GM21619 (cell line): ENCODE data around the gene SPRR5.

Experiments used
- ATAC-seq: cut with Tn5 transposase; IDR thresholded peaks from one replicate; pipeline ENCODE4 v1.9.1; 2021; ENCODE audit not compliant: unreplicated experiment

SPRR5 gene

GRCh38 chr1:152981146-152981871, 34.3 kb downstream of the SPRR5 start:
- no peak for ATAC-seq

- ATAC-seq: no peak
Observed at GRCh38 chr1:152982076-152982475, 35.1 kb downstream of the SPRR5 start.

- no peak for ATAC-seq
Observed at GRCh38 chr1:152983234-152983633, 36.2 kb downstream of the SPRR5 start.

- ATAC-seq: no peak
Observed at GRCh38 chr1:152983743-152984142, 36.7 kb downstream of the SPRR5 start, which contains the start of gene SPRR1A. Gene SPRR1A (plus strand): TSS chr1:152984081. CDS start chr1:152985231, 1,150 bp downstream.

GRCh38 chr1:152986578-152986977, 39.6 kb downstream of the SPRR5 start:
- no peak for ATAC-seq

- ATAC-seq: no peak
Observed at GRCh38 chr1:152993186-152993585, 46.2 kb downstream of the SPRR5 start.

GRCh38 chr1:152995842-152996241, 48.8 kb downstream of the SPRR5 start:
- no peak for ATAC-seq

- ATAC-seq: no peak
Observed at GRCh38 chr1:152996633-152997400, 49.8 kb downstream of the SPRR5 start.

GRCh38 chr1:152997901-152998300, 50.9 kb downstream of the SPRR5 start:
- ATAC-seq: no peak

- ATAC-seq: no peak
Observed at GRCh38 chr1:152998476-152998875, 51.5 kb downstream of the SPRR5 start.
